ENCODE results near the gene CCP110. TPM values are rescaled to one million over a fixed set of nuclear protein-coding genes. Genes with fewer than 3 reads are reported as not detected.
A peak's percentile ranks its signal among the peaks of the same experiment; 100 is the strongest.

CCP110 gene
- total and polyA plus RNA-seq, 2 of the 13 experiments (the other 11 are each of a cell fraction or from before 2014, with no cell fraction given) = 10.0 to 11.1 TPM

DNA sequence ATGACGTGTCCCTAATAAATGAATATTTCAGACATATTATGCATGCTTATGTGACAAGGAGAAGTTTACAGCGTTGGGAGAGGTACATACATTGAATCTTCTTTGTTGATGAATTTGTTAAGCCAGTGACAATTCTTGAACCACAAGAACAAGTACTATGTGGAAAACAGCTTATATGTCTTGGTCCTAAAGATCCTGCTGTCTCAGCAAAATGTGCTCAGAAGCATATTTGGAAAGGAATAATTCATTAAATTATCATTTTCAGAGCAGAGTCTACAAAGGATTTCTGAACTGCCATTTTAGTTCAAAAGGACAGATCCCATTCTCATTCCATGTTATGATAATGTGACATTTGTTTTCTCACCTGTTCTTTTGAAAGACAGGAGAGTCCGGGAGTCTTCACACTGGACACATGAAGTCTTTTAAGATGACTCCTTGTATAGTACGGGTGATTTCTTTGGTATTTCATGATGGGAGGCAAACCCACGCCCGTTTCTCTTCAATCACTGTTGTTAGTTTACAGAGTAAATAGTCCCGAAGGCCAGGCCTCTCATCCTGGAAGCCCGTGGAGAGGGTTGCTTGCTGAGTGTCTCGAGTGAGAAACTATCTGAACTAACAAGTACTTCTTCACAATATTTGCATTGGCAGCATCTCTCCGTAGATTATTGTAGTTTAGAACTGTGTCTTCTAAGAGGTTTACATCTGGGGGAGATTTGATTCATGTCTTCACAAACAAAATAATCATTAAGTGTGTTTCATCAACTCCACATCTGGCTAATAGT is 58.5 kb downstream of the CCP110 start:
- DNase-seq (ENCODE audit: low spot score) (no peak), FAIRE-seq (no peak), ATAC-seq (no peak; the same call in 2 of the 3 replicates)
- Histone ChIP-seq H3K27ac (ENCODE audit: extremely low read length, insufficient read depth, low read length) (no peak overlapping the region), H3K27me3 (ENCODE audit: control insufficient read depth in 1 of 2, insufficient read depth in 2 of 2, low read length in 2 of 2) (no peaks in the 10 kb centered on the region), H3K9me3 (ENCODE audit: low read length) (peaks cover 10% of the 10 kb centered on the region), H3K36me3 (replicated peaks in 1 of 2; ENCODE audit: control insufficient read depth in 1 of 2, insufficient read depth in 2 of 2, low read length in 2 of 2) (no peaks in the 10 kb centered on the region), H4K20me1 (ENCODE audit: insufficient read depth, low read length) (no peaks in the 10 kb centered on the region), H3K4me1 (ENCODE audit: insufficient read depth, low read length) (0 out of 2 replicates have a peak, but pooled peaks cover 6% of the 10 kb centered on the region), H3K4me3 (replicated peaks in 1 of 3; ENCODE audit: insufficient read depth in 1 of 3, low read depth in 2 of 3, low read length in 3 of 3) (no peak overlapping the region), H3K79me2 (ENCODE audit: insufficient read depth, low read length) (no peaks in the 10 kb centered on the region), H2AFZ (ENCODE audit: low read length) (no peak overlapping the region), H3K4me2 (ENCODE audit: low read depth, low read length) (no peak overlapping the region), H3K9ac (ENCODE audit: insufficient read depth, low read depth, low read length) (no peak overlapping the region)
- intact Hi-C loops (cut with micrococcal nuclease; ENCODE audit: unreplicated experiment) (no loop called here), in situ Hi-C loops (cut with HindIII; ENCODE audit: extremely low pct_ligation_motif_present, low pct_unique_long_range_greater_than_20kb) (loop anchor here (25.0 kb wide), 2 partner anchors 730 to 805 kb away; no protein-coding TSS in a partner anchor)
- ChIA-PET CTCF (ENCODE audit: low intra/inter-chr PET ratio, low total read pairs) (interaction anchor here (2.7 kb wide), 1 partner anchor 304 kb away, joined by 17 read pairs; no protein-coding TSS in a partner anchor), POLR2A (no interaction called here)
- BruUV-seq (replicated peaks) = no TSS peak
- WGBS (ENCODE audit: low lambda C conversion rate) = 13% methylated on average over 10 of the region's 10 CpGs
- TF ChIP-seq KDM5B (CRISPR knock-in tag; IDR thresholded peaks at IDR 0.05; ENCODE audit: borderline replicate concordance) (no peak), MAFF (IDR thresholded peaks at IDR 0.05; ENCODE audit: low read depth, low read length) (peak; percentile 94), ZMYM3 (CRISPR knock-in tag; IDR thresholded peaks at IDR 0.05) (no peak), NFRKB (IDR thresholded peaks at IDR 0.05) (no peak), HNRNPL (IDR thresholded peaks at IDR 0.05; ENCODE audit: low read depth, low read length) (no peak), GFI1 (CRISPR knock-in tag; IDR thresholded peaks at IDR 0.05; ENCODE audit: borderline replicate concordance) (peak; percentile 89), ZNF773 (CRISPR knock-in tag; IDR thresholded peaks at IDR 0.05; ENCODE audit: borderline replicate concordance) (no peak), MAFK (conservative IDR thresholded peaks at IDR 0.05 in 1 of 2, IDR thresholded peaks at IDR 0.05 in 1 of 2; ENCODE audit: low read length in 2 of 2) (peak; percentile 95 to 96), BRD4 (CRISPR knock-in tag; IDR thresholded peaks at IDR 0.05) (no peak), ZNF546 (CRISPR knock-in tag; conservative IDR thresholded peaks at IDR 0.05) (no peak), FOXA3 (CRISPR knock-in tag; IDR thresholded peaks at IDR 0.05) (0 out of 2 replicates have a peak, but pooled peaks have one; percentile 19), SSRP1 (CRISPR knock-in tag; IDR thresholded peaks at IDR 0.05) (no peak), GATAD2A (CRISPR knock-in tag; IDR thresholded peaks at IDR 0.05) (0 out of 2 replicates have a peak, but pooled peaks have one; percentile 9), KLF13 (CRISPR knock-in tag; IDR thresholded peaks at IDR 0.05) (no peak)
- TF ChIP-seq, protein P1, sequence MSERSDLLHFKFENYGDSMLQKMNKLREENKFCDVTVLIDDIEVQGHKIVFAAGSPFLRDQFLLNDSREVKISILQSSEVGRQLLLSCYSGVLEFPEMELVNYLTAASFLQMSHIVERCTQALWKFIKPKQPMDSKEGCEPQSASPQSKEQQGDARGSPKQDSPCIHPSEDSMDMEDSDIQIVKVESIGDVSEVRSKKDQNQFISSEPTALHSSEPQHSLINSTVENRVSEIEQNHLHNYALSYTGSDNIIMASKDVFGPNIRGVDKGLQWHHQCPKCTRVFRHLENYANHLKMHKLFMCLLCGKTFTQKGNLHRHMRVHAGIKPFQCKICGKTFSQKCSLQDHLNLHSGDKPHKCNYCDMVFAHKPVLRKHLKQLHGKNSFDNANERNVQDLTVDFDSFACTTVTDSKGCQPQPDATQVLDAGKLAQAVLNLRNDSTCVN (CRISPR knock-in tag; IDR thresholded peaks at IDR 0.05; ENCODE audit: borderline replicate concordance) = no peak
- TF ChIP-seq, protein P2, sequence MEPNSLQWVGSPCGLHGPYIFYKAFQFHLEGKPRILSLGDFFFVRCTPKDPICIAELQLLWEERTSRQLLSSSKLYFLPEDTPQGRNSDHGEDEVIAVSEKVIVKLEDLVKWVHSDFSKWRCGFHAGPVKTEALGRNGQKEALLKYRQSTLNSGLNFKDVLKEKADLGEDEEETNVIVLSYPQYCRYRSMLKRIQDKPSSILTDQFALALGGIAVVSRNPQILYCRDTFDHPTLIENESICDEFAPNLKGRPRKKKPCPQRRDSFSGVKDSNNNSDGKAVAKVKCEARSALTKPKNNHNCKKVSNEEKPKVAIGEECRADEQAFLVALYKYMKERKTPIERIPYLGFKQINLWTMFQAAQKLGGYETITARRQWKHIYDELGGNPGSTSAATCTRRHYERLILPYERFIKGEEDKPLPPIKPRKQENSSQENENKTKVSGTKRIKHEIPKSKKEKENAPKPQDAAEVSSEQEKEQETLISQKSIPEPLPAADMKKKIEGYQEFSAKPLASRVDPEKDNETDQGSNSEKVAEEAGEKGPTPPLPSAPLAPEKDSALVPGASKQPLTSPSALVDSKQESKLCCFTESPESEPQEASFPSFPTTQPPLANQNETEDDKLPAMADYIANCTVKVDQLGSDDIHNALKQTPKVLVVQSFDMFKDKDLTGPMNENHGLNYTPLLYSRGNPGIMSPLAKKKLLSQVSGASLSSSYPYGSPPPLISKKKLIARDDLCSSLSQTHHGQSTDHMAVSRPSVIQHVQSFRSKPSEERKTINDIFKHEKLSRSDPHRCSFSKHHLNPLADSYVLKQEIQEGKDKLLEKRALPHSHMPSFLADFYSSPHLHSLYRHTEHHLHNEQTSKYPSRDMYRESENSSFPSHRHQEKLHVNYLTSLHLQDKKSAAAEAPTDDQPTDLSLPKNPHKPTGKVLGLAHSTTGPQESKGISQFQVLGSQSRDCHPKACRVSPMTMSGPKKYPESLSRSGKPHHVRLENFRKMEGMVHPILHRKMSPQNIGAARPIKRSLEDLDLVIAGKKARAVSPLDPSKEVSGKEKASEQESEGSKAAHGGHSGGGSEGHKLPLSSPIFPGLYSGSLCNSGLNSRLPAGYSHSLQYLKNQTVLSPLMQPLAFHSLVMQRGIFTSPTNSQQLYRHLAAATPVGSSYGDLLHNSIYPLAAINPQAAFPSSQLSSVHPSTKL (CRISPR knock-in tag; IDR thresholded peaks at IDR 0.05) = 0 out of 2 replicates have a peak, but pooled peaks have one; percentile 9
